IMR-90 (cell line): Measurements from ENCODE around the gene WSB2.

ENCODE experiments used
- BHLHE40 ChIP-seq: fragments of 150-350 bp; IDR thresholded peaks from 2 replicates; pipeline ENCODE4 v1.6.1; 2016; ENCODE audit warnings: mild to moderate bottlenecking, low read depth, low read length
- CEBPB ChIP-seq: IDR thresholded peaks from 2 replicates; pipeline ENCODE4 v1.6.1; 2012; ENCODE audit warnings: low read depth, low read length, improper control_type of control experiment
- CHD1 ChIP-seq: IDR thresholded peaks from 2 replicates; pipeline ENCODE4 v1.6.1; 2012; ENCODE audit warnings: low read depth, low read length, improper control_type of control experiment
- ELK1 ChIP-seq: fragments of 150-350 bp; IDR thresholded peaks from 2 replicates; pipeline ENCODE4 v1.6.1; 2016; ENCODE audit warnings: low read depth, mild to moderate bottlenecking, low read length, moderate library complexity, borderline replicate concordance
- FOS ChIP-seq: fragments of 150-350 bp; IDR thresholded peaks from 2 replicates; pipeline ENCODE4 v1.6.1; 2016; ENCODE audit warnings: low read depth, low read length
- MAFK ChIP-seq: IDR thresholded peaks from 2 replicates; pipeline ENCODE4 v1.6.1; 2012; ENCODE audit warnings: low read depth, low read length, improper control_type of control experiment
- MAZ ChIP-seq: IDR thresholded peaks from 2 replicates; pipeline ENCODE4 v1.6.1; 2012; ENCODE audit warnings: low read depth, mild to moderate bottlenecking, low read length, improper control_type of control experiment, moderate library complexity, borderline replicate concordance
- NFE2L2 ChIP-seq: fragments of 150-350 bp; IDR thresholded peaks from 2 replicates; pipeline ENCODE4 v1.6.1; 2016; ENCODE audit warnings: low read depth, mild to moderate bottlenecking, low read length
- POLR2A ChIP-seq: IDR thresholded peaks from 2 replicates; pipeline ENCODE4 v1.6.1; 2012; ENCODE audit warnings: mild to moderate bottlenecking, low read depth, low read length
- RAD21 ChIP-seq: IDR thresholded peaks from 2 replicates; pipeline ENCODE4 v1.6.1; 2012; ENCODE audit warnings: low read length, improper control_type of control experiment
- RFX5 ChIP-seq: IDR thresholded peaks from 2 replicates; pipeline ENCODE4 v1.8.0; 2012; ENCODE audit warnings: low read depth, mild to moderate bottlenecking, low read length, moderate library complexity
- SMC3 ChIP-seq: fragments of 150-350 bp; IDR thresholded peaks from 2 replicates; pipeline ENCODE4 v1.6.1; 2016; ENCODE audit warnings: low read depth, mild to moderate bottlenecking, antibody characterized with exemption, low read length, moderate library complexity
- TF ChIP-seq, protein P1 (sequence below): conservative IDR thresholded peaks from 2 replicates; pipeline ENCODE4 v1.5.1; 2012; ENCODE audit warnings: mild to moderate bottlenecking, low read depth, low read length, improper control_type of control experiment
- TF ChIP-seq, protein P2 (sequence below): fragments of 150-350 bp; IDR thresholded peaks from 2 replicates; pipeline ENCODE4 v1.6.1; 2017; ENCODE audit warnings: mild to moderate bottlenecking, antibody characterized with exemption, low read length, low read depth

GRCh38 chr12:118058881-118059280 lies 2.1 kb downstream of the WSB2 start:
- TF ChIP-seq CEBPB (no peak), ELK1 (no peak), POLR2A (no peak), NFE2L2 (no peak), RAD21 (no peak), MAFK (no peak), RFX5 (no peak), SMC3 (no peak), MAZ (no peak), BHLHE40 (no peak), FOS (no peak), CHD1 (no peak)
- TF ChIP-seq, protein P1, sequence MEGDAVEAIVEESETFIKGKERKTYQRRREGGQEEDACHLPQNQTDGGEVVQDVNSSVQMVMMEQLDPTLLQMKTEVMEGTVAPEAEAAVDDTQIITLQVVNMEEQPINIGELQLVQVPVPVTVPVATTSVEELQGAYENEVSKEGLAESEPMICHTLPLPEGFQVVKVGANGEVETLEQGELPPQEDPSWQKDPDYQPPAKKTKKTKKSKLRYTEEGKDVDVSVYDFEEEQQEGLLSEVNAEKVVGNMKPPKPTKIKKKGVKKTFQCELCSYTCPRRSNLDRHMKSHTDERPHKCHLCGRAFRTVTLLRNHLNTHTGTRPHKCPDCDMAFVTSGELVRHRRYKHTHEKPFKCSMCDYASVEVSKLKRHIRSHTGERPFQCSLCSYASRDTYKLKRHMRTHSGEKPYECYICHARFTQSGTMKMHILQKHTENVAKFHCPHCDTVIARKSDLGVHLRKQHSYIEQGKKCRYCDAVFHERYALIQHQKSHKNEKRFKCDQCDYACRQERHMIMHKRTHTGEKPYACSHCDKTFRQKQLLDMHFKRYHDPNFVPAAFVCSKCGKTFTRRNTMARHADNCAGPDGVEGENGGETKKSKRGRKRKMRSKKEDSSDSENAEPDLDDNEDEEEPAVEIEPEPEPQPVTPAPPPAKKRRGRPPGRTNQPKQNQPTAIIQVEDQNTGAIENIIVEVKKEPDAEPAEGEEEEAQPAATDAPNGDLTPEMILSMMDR: no peak
- TF ChIP-seq, protein P2, sequence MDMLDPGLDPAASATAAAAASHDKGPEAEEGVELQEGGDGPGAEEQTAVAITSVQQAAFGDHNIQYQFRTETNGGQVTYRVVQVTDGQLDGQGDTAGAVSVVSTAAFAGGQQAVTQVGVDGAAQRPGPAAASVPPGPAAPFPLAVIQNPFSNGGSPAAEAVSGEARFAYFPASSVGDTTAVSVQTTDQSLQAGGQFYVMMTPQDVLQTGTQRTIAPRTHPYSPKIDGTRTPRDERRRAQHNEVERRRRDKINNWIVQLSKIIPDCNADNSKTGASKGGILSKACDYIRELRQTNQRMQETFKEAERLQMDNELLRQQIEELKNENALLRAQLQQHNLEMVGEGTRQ: no peak
